GM19099 (cell line): ENCODE results near the gene DDX1.

Experiments
- POLR2A ChIP-seq: IDR thresholded peaks from 3 replicates; pipeline ENCODE4 v1.6.1; 2011; ENCODE audit warnings: low read depth; ENCODE audit not compliant: insufficient read length; ENCODE audit errors: extremely low read depth

The DDX1 gene

DNA sequence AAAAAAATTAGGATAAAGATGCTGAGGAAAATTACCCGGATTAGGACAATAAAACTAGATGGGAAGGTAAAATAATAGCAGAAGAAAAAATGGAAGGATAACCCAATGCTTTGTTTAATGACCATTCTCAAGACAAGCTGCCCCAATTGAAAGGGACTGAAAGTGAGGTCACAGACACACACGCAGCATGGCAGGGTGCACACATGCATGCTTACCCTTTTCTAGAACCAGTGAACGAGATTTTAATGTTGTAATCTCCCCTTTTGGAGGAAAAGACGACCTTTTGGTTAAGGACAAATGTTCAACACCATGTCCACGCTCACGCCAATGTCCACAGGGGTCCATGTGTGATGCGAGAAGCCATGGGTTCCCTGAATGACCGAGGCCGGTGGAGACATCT, 70.9 kb downstream of the DDX1 start:
- TF ChIP-seq POLR2A, result no peak

DNA sequence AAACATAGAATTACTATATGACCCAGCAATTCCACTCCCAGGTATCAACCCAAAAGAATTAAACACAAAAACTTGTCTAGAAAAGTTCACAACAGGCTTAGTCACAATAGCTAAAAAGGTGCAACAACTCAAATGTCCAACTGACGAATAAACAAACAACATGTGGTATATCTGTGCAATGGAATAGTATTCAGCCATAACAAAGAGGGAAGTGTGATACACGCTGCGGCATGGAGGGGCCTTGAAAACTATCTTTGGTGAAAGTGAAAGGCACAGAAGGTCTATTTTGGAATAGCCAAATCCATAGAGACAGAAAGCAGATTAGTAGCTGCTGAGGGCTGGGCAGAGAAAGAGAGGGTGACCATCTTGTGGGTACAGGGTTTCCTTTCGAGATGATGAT, 72.1 kb downstream of the DDX1 start:
- no peak for TF ChIP-seq POLR2A

DNA sequence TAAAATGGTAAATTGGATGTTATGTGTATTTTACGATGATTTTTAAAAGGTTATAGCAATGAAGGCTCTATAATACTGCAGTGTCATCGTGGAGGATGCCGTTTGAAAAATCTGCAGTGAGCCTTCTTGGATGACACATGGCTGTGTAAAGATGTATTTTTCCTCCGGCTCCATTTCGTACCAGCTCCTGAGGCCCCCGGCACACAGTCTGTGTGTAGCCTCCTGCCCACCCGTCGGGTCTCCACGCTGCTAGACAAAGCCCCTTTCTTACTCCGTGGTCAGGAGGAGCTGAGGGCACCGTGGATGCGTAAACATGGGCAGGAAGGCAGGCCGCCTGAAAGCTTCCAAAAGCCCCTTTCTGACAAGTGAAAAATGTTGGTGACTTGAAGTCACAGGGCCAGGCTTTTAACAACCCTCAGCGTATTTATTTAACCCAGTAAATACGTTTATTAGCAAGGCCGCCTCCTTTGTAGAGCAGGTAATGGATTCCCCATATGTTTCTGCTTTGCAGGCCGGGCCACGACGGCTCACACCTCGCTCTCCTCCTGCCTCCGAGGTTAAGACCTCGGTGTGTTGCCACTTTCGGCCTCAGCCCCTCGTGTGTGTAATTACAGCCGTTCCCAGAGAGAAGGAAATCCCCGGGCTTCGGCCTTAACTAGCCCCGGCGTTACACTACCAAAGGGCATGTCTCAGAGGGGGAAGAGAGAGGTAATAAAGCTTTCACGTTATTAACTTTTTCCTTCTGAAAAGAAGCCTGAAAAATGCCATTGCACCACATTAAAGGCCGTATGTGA, 72.8 kb downstream of the DDX1 start:
- no peak for TF ChIP-seq POLR2A

GRCh38 chr2:15665067-15665942, 73.6 kb downstream of the DDX1 start:
- no peak for TF ChIP-seq POLR2A

DNA sequence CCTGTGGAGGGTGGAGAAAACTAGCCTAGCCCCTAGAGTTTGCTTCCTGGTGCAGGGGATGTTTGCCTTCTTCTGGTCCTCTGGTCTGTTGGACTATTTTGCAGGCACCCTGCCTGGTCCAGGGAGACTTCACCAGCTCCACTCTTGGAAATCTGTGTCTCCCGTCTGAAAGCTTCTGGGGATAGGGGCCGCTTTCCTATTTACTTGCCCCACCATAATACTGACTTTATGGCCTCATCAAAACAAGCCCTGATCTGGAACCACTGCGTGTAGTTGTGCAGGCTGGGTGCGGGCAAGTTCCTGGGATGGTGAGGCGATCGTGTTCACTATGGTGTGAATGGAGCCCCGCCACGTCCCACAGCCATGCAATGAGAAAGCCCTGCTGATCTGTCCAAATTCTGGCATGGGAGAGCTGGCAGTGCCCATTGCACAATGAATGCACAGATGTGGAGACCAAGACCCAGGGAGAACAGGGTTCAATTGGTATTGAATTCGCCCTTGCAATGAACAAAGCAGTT, 74.3 kb downstream of the DDX1 start:
- TF ChIP-seq POLR2A, result no peak

DNA sequence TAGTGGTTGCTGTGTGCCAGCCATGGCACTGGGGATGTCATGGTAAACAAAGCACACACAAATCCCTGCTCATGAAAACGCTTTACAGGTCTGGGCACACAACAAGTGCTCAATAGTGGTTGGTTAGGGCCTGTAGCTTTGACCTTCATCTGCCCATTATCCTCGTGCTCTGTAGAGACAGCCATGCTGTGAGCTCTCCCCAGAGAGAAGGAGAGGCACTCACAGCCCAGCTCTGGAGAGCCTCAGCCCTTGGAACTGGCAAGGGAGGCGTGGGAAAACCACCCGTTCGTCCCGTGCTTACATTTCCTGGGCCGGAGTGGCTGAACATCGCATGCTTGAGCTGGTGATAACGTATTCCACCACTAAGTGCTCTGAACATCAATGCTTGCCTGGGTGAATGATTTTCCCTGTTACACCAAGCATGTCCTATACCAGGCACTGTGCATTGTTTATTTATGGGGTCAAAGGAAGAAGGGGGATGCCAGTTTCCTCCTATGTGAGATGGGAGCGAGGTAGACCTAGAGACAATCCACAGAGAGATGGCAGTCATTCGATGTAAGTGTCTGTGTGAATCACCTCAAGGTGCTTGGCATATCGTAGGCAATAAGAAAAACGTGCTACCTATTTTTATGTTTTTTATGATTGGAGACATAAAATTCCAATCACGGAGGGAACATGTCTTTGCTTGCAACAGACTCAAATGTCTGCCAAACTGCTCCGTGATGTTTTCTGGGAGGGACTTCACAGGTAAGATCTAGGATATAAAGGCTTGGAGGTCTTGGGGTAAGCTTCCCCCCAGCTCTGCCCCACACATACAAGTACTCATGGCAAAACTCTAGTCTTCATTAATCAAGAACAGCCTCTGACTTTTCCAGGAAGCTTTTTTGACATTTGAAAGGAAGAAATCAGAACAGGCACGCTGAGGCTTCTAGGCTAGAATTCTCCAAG, 75.5 kb downstream of the DDX1 start:
- TF ChIP-seq POLR2A, result no peak

DNA sequence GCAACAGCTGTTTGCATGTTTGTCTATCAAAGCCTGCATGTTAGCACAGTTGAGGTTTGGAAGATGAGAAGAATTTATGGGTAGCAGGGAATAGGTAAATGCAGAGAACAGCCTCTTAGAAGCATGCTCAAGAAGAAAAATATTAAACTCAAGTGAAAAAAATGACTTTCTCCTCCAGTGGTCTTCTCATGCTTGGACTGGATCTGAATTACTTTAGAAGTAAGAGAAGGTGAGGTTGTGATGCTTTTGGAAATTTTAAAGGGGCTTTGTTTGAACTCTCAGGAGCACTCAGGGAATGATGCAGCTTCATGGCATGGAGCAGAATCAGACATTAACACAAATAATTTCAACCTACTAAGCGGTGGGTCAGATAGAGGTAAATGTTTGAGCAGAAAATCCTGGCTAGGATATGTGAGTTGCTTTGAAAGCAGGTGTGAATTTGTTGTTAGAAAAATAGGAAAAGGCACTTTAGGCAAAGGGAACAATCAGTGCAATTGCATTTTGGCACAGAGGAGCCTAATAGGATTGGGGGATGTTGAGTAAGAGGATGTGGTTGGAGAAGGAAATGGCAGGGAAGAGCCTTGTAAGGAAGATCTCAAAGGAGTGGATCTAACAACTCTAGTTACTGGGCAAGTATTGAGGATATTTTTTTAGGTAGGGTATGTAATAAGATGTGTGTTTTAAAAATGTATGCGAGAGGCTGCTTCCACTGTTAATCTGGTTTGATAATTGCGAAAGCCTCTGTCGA, 76.3 kb downstream of the DDX1 start:
- no peak for TF ChIP-seq POLR2A

DNA sequence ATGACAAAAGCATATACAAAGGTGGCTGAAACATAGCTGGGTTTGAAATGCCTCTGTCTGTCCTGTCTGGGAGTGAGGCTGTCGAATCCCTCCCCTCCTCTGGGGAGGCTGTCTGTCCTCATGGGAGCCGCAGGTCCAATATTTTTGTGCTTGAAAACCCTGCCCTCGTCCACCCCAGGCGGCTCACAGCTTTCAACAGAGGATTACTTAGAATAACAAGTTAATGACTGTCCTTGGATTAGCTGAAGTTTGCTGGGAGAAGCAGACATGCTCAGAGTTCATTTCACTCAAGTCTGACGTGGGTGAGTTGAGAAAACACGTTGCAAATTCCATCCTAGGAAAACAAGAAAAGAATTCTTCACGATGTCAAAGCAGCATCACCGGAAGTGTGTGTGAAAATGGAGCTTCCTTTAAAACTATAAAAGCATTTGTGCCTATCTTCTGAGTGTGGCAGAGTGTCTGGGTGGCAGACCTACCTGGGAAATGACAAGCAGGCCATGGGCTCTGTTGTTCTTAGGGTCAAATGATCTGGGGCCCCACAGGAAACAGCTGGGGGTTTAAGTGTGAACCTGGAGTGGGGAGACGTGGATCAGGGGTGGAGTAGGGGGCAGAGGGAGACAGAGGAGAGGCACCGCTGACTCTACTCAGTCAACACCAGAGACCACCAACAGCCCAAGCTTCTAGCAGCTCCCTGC, 77.1 kb downstream of the DDX1 start:
- no peak for TF ChIP-seq POLR2A

GRCh38 chr2:15669375-15669910, 77.8 kb downstream of the DDX1 start:
- no peak for TF ChIP-seq POLR2A

DNA sequence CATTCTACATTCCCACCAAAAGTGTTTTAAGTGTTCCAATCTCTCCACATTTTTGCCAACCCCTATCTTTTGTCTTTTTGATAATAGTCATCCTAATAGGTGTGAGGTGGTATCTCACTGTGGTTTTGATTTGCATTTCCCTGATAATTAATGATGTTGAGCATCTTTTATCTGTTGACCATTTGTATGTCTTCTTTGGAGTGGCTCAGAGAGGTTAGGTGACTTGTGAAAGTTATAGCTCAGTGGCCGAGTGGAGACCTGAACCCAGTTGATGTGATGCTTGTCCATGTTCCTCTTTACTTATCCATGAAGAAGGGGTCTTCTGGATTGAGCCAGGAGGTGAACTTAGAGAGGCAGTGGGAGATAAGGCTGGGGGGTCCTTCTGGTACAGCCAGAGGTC, 78.8 kb downstream of the DDX1 start:
- TF ChIP-seq POLR2A, result no peak

GRCh38 chr2:15670981-15671380, 79.3 kb downstream of the DDX1 start:
- TF ChIP-seq POLR2A, result no peak

DNA sequence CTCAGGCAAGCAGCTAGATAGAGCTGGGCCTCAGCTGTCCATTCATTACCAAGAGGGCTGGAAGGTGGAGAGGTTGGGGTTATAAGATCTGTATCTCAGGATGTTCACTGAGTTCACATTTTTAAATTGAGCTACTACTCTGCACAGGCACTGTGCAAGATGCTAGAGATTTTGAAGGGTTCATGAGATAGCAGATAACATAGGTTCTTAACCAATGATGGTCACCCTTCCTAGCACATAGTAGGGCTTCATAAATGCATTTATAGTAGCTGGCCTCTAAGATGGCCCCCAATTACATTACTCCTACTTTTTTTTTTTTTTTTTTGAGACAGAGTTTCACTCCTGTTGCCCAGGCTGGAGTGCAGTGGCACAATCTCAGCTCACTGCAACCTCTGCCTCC, 79.7 kb downstream of the DDX1 start:
- no peak for TF ChIP-seq POLR2A
